NB4 (cell line): ENCODE measurements around the gene MAST4.
"Not testable (repeated sequence)": the region's sequence is repeated elsewhere in the genome, so short reads cannot be mapped to it uniquely, and the experiment has no call there.

ENCODE experiments used
- CTCF ChIP-seq: IDR thresholded peaks from one replicate; pipeline ENCODE4 v1.5.1; 2012; ENCODE audit warnings: low read depth, low read length
- MAX ChIP-seq: IDR thresholded peaks from 2 replicates; pipeline ENCODE4 v1.6.1; 2011; ENCODE audit warnings: low read depth, low read length
- POLR2A ChIP-seq: IDR thresholded peaks from 2 replicates; pipeline ENCODE4 v1.6.1; 2011; ENCODE audit warnings: mild to moderate bottlenecking; ENCODE audit not compliant: insufficient read length; ENCODE audit errors: extremely low read depth

- TF ChIP-seq CTCF, POLR2A, MAX: not testable (repeated sequence)
Measured at GRCh38 chr5:66752668-66753067, 156.5 kb downstream of the MAST4 start.
